Parathyroid adenoma (tissue), 2 donors: ENCODE results near the gene NLK.
"Not testable (repeated sequence)": the region's sequence is repeated elsewhere in the genome, so short reads cannot be mapped to it uniquely, and the experiment has no call there.

Source experiments
- H2AFZ ChIP-seq: fragments of 300-600 bp; sonication (generic); one replicate; pipeline ENCODE4 v1.7.0; 2017; ENCODE audit warnings: antibody characterized with exemption, mild to moderate bottlenecking
- H3K27ac ChIP-seq: fragments of 300-600 bp; sonication (generic); one replicate; pipeline ENCODE4 v1.7.0; 2017
- H3K27me3 ChIP-seq: fragments of 300-600 bp; sonication (generic); one replicate; pipeline ENCODE4 v1.7.0; 2017; ENCODE audit warnings: low read length; ENCODE audit not compliant: control insufficient read depth, insufficient read depth
- H3K36me3 ChIP-seq: fragments of 300-600 bp; sonication (generic); one replicate; pipeline ENCODE4 v1.7.0; 2017; ENCODE audit warnings: low read length; ENCODE audit not compliant: control insufficient read depth, insufficient read depth
- H3K4me1 ChIP-seq: fragments of 300-600 bp; sonication (generic); one replicate; pipeline ENCODE4 v1.7.0; 2017; ENCODE audit warnings: control low read depth
- H3K4me2 ChIP-seq: fragments of 300-600 bp; sonication (generic); one replicate; pipeline ENCODE4 v1.7.0; 2017; ENCODE audit warnings: low read length
- H3K4me3 ChIP-seq: fragments of 300-600 bp; sonication (generic); one replicate; pipeline ENCODE4 v1.7.0; 2017; ENCODE audit warnings: low read depth, low read length
- H3K79me2 ChIP-seq: fragments of 300-600 bp; sonication (generic); one replicate; pipeline ENCODE4 v1.7.0; 2017; ENCODE audit warnings: control low read depth
- H3K9ac ChIP-seq: fragments of 300-600 bp; sonication (generic); one replicate; pipeline ENCODE4 v1.7.0; 2017; ENCODE audit warnings: mild to moderate bottlenecking
- H3K9me3 ChIP-seq: fragments of 300-600 bp; sonication (generic); one replicate; pipeline ENCODE4 v1.7.0; 2017; ENCODE audit warnings: low read length; ENCODE audit not compliant: control insufficient read depth
- CTCF ChIP-seq: fragments of 300-600 bp; sonication (generic); IDR thresholded peaks from one replicate; pipeline ENCODE4 v1.7.0; 2017; ENCODE audit warnings: antibody characterized with exemption, mild to moderate bottlenecking
- donor health status: primary hyperparathyroidism.

Gene NLK

GRCh38 chr17:28154214-28154613 is 111.7 kb downstream of the NLK start:
- Histone ChIP-seq H3K4me3 (no peak overlapping the region), H3K27ac (no peak overlapping the region), H3K79me2 (no peaks in the 10 kb centered on the region), H3K36me3 (no peaks in the 10 kb centered on the region), H3K4me2 (no peak overlapping the region), H3K9me3 (no peaks in the 10 kb centered on the region), H3K4me1 (no peaks in the 10 kb centered on the region), H3K27me3 (no peaks in the 10 kb centered on the region), H2AFZ (no peak overlapping the region), H3K9ac (no peak overlapping the region)
- TF ChIP-seq CTCF = no peak

- not testable (repeated sequence) for H3K9ac ChIP-seq, H3K27me3 ChIP-seq, H3K4me2 ChIP-seq, H3K36me3 ChIP-seq, H3K27ac ChIP-seq, H2AFZ ChIP-seq, H3K4me1 ChIP-seq, H3K79me2 ChIP-seq, H3K4me3 ChIP-seq, H3K9me3 ChIP-seq
Measured at GRCh38 chr17:28155405-28155804, 112.9 kb downstream of the NLK start.

- no peaks in the 10 kb centered on the region for H3K36me3 ChIP-seq
- H3K27ac ChIP-seq = no peak overlapping the region
- H2AFZ ChIP-seq = no peak overlapping the region
- no peaks in the 10 kb centered on the region for H3K79me2 ChIP-seq
- no peaks in the 10 kb centered on the region for H3K4me1 ChIP-seq
- no peaks in the 10 kb centered on the region for H3K27me3 ChIP-seq
- no peak overlapping the region for H3K4me3 ChIP-seq
- H3K4me2 ChIP-seq = no peak overlapping the region
- H3K9ac ChIP-seq = no peak overlapping the region
- no peaks in the 10 kb centered on the region for H3K9me3 ChIP-seq
- TF ChIP-seq CTCF = no peak
Measured at GRCh38 chr17:28159004-28159403, 116.5 kb downstream of the NLK start.

GRCh38 chr17:28159924-28160323 is 117.4 kb downstream of the NLK start:
- no peak overlapping the region for H3K27ac ChIP-seq
- no peak overlapping the region for H2AFZ ChIP-seq
- H3K36me3 ChIP-seq = no peaks in the 10 kb centered on the region
- no peaks in the 10 kb centered on the region for H3K79me2 ChIP-seq
- H3K4me2 ChIP-seq = no peak overlapping the region
- H3K9me3 ChIP-seq = no peaks in the 10 kb centered on the region
- no peak overlapping the region for H3K9ac ChIP-seq
- TF ChIP-seq CTCF = no peak
- no peak overlapping the region for H3K4me3 ChIP-seq
- no peaks in the 10 kb centered on the region for H3K27me3 ChIP-seq
- no peaks in the 10 kb centered on the region for H3K4me1 ChIP-seq

- TF ChIP-seq CTCF = no peak
- H3K27ac ChIP-seq = no peak overlapping the region
- H3K9me3 ChIP-seq = no peaks in the 10 kb centered on the region
- H3K27me3 ChIP-seq = no peaks in the 10 kb centered on the region
- H3K36me3 ChIP-seq = no peaks in the 10 kb centered on the region
- H3K9ac ChIP-seq = no peak overlapping the region
- no peaks in the 10 kb centered on the region for H3K4me1 ChIP-seq
- H3K4me2 ChIP-seq = no peak overlapping the region
- no peak overlapping the region for H3K4me3 ChIP-seq
- H3K79me2 ChIP-seq = no peaks in the 10 kb centered on the region
- no peak overlapping the region for H2AFZ ChIP-seq
Measured at GRCh38 chr17:28160610-28161009, 118.1 kb downstream of the NLK start.
